Measurements from ENCODE around the gene KCNC2.

KCNC2 gene

GRCh38 chr12:75161488-75161887, 48.2 kb downstream of the KCNC2 start:
- no peak for DNase-seq (ENCODE audit: low read depth)

GRCh38 chr12:75157385-75157784, 52.3 kb downstream of the KCNC2 start:
- DNase-seq (ENCODE audit: low read depth), result no peak

- peak; percentile 36 for DNase-seq (ENCODE audit: low read depth)
Observed at GRCh38 chr12:75155962-75156361, 53.7 kb downstream of the KCNC2 start.

- no peak for DNase-seq (ENCODE audit: low read depth)
Observed at GRCh38 chr12:75154388-75154787, 55.3 kb downstream of the KCNC2 start.

- peak; percentile 17 for DNase-seq (ENCODE audit: low read depth)
Observed at GRCh38 chr12:75139196-75139595, 70.4 kb downstream of the KCNC2 start.

GRCh38 chr12:75137896-75138295, 71.7 kb downstream of the KCNC2 start:
- peak; percentile 49 for DNase-seq (ENCODE audit: low read depth)

- no peak for DNase-seq (ENCODE audit: low read depth)
Observed at GRCh38 chr12:75135026-75135425, 74.6 kb downstream of the KCNC2 start.

GRCh38 chr12:75130811-75131210, 78.8 kb downstream of the KCNC2 start:
- no peak for DNase-seq (ENCODE audit: low read depth)

- no peak for DNase-seq (ENCODE audit: low read depth)
Observed at GRCh38 chr12:75129275-75129674, 80.4 kb downstream of the KCNC2 start.

GRCh38 chr12:75121036-75121705, 88.5 kb downstream of the KCNC2 start:
- DNase-seq (ENCODE audit: low read depth), result no peak

- peak; percentile 95 for DNase-seq (ENCODE audit: low read depth)
Observed at GRCh38 chr12:75120311-75120711, 89.3 kb downstream of the KCNC2 start.

- DNase-seq (ENCODE audit: low read depth), result no peak
Observed at GRCh38 chr12:75116646-75117198, 92.9 kb downstream of the KCNC2 start.

- DNase-seq (ENCODE audit: low read depth), result no peak
Observed at GRCh38 chr12:75115748-75116147, 93.9 kb downstream of the KCNC2 start.

GRCh38 chr12:75103822-75104221, 105.8 kb downstream of the KCNC2 start:
- peak; percentile 7 for DNase-seq (ENCODE audit: low read depth)

GRCh38 chr12:75101781-75102180, 107.9 kb downstream of the KCNC2 start:
- no peak for DNase-seq (ENCODE audit: low read depth)

GRCh38 chr12:75099210-75099609, 110.4 kb downstream of the KCNC2 start:
- no peak for DNase-seq (ENCODE audit: low read depth)

GRCh38 chr12:75097003-75097402, 112.6 kb downstream of the KCNC2 start:
- no peak for DNase-seq (ENCODE audit: low read depth)

GRCh38 chr12:75087654-75088053, 122.0 kb downstream of the KCNC2 start:
- no peak for DNase-seq (ENCODE audit: low read depth)

- peak; percentile 59 for DNase-seq (ENCODE audit: low read depth)
Observed at GRCh38 chr12:75086091-75087038, 123.3 kb downstream of the KCNC2 start.

GRCh38 chr12:75081305-75081704, 128.3 kb downstream of the KCNC2 start:
- DNase-seq (ENCODE audit: low read depth), result no peak

GRCh38 chr12:75080582-75080981, 129.1 kb downstream of the KCNC2 start:
- no peak for DNase-seq (ENCODE audit: low read depth)

- no peak for DNase-seq (ENCODE audit: low read depth)
Observed at GRCh38 chr12:75065482-75065881, 144.2 kb downstream of the KCNC2 start.

GRCh38 chr12:75062691-75063090, 146.9 kb downstream of the KCNC2 start:
- DNase-seq (ENCODE audit: low read depth), result no peak
